Measurements from ENCODE around the gene BCORL1. TPM values are rescaled to one million over a fixed set of nuclear protein-coding genes. Genes with fewer than 3 reads are reported as not detected.

BCORL1 gene
- total RNA-seq = 10 to 100 TPM in 1 of 2 experiments, 1 to 10 TPM in 1; 9.2 to 10.5 TPM

- H3K27ac Mint-ChIP-seq = no peak within 1 kb of the TSS
- H3K36me3 Mint-ChIP-seq = no peaks in the 10 kb centered on the region
- no peaks in the 10 kb centered on the region for H3K27me3 Mint-ChIP-seq
- intact Hi-C loops (cut with micrococcal nuclease) = loop anchor here (1.0 to 5.0 kb wide), 5 partner anchors 21 to 205 kb away; partner anchors contain the start of genes SASH3 and UTP14A
- H3K4me3 Mint-ChIP-seq = no peak within 1 kb of the TSS
- H3K4me1 Mint-ChIP-seq (ENCODE audit: low read depth) = peaks cover 17% of the 10 kb centered on the region
- peak; percentile 93 for DNase-seq
- CTCF ChIA-PET = no interaction called here
- POLR2A ChIA-PET = no interaction called here
- H3K9me3 Mint-ChIP-seq = no peaks in the 10 kb centered on the region
Observed at GRCh38 chrX:129982300-129983251, at the start of gene BCORL1. TSS of gene BCORL1 (plus strand) at chrX:129982635. CDS start at chrX:130005232, 22,597 bp downstream.

- intact Hi-C loops (cut with micrococcal nuclease) = loop anchor here (1.0 to 2.0 kb wide), 3 partner anchors 49 to 152 kb away; partner anchors contain the start of gene BCORL1
- peaks cover 3% of the 10 kb centered on the region for H3K27me3 Mint-ChIP-seq
- peaks cover 3% of the 10 kb centered on the region for H3K4me1 Mint-ChIP-seq (ENCODE audit: low read depth)
- POLR2A ChIA-PET = no interaction called here
- DNase-seq = peak; percentile 18
- H3K36me3 Mint-ChIP-seq = peaks cover 4% of the 10 kb centered on the region
- H3K27ac Mint-ChIP-seq = no peak overlapping the region
- no peaks in the 10 kb centered on the region for H3K9me3 Mint-ChIP-seq
- CTCF ChIA-PET = interaction anchor here (1.5 kb wide), 1 partner anchor 96 kb away, joined by 3 read pairs; no protein-coding TSS in a partner anchor
- peak overlapping the region; percentile 57 for H3K4me3 Mint-ChIP-seq
Observed at GRCh38 chrX:129932821-129933321, 49.6 kb upstream of the BCORL1 start.

- H3K9me3 Mint-ChIP-seq = no peaks in the 10 kb centered on the region
- H3K4me1 Mint-ChIP-seq (ENCODE audit: low read depth) = peaks cover 8% of the 10 kb centered on the region
- H3K36me3 Mint-ChIP-seq = peaks cover 4% of the 10 kb centered on the region
- POLR2A ChIA-PET = no interaction called here
- CTCF ChIA-PET = interaction anchor here (1.5 kb wide), 1 partner anchor 95 kb away, joined by 3 read pairs; no protein-coding TSS in a partner anchor
- peak overlapping the region; percentile 46 for H3K4me3 Mint-ChIP-seq
- no peak for DNase-seq
- intact Hi-C loops (cut with micrococcal nuclease) = loop anchor here (2.0 kb wide), 1 partner anchor 127 kb away; no protein-coding TSS in a partner anchor
- no peak overlapping the region for H3K27ac Mint-ChIP-seq
- H3K27me3 Mint-ChIP-seq = peaks cover 3% of the 10 kb centered on the region
Observed at GRCh38 chrX:129933700-129934099, 48.7 kb upstream of the BCORL1 start.

- Mint-ChIP-seq H3K27me3 (peaks cover 3% of the 10 kb centered on the region), H3K36me3 (no peaks in the 10 kb centered on the region), H3K4me3 (no peak overlapping the region), H3K27ac (no peak overlapping the region), H3K4me1 (ENCODE audit: low read depth) (peaks cover 8% of the 10 kb centered on the region), H3K9me3 (no peaks in the 10 kb centered on the region)
- no peak for DNase-seq
- ChIA-PET POLR2A (no interaction called here), CTCF (interaction anchor here (1.5 kb wide), 1 partner anchor 94 kb away, joined by 3 read pairs; no protein-coding TSS in a partner anchor)
- intact Hi-C loops (cut with micrococcal nuclease) = no loop called here
Observed at GRCh38 chrX:129934461-129934860, 48.0 kb upstream of the BCORL1 start.

- H3K27me3 Mint-ChIP-seq = peaks cover 3% of the 10 kb centered on the region
- ChIA-PET POLR2A (no interaction called here), CTCF (no interaction called here)
- H3K4me3 Mint-ChIP-seq = no peak overlapping the region
- intact Hi-C loops (cut with micrococcal nuclease) = no loop called here
- DNase-seq = no peak
- no peaks in the 10 kb centered on the region for H3K9me3 Mint-ChIP-seq
- peaks cover 8% of the 10 kb centered on the region for H3K4me1 Mint-ChIP-seq (ENCODE audit: low read depth)
- H3K36me3 Mint-ChIP-seq = no peaks in the 10 kb centered on the region
- no peak overlapping the region for H3K27ac Mint-ChIP-seq
Observed at GRCh38 chrX:129934952-129935351, 47.5 kb upstream of the BCORL1 start.

- Mint-ChIP-seq H3K27ac (no peak overlapping the region), H3K27me3 (peaks cover 3% of the 10 kb centered on the region), H3K4me3 (no peak overlapping the region), H3K36me3 (no peaks in the 10 kb centered on the region), H3K9me3 (no peaks in the 10 kb centered on the region), H3K4me1 (ENCODE audit: low read depth) (peaks cover 8% of the 10 kb centered on the region)
- DNase-seq = no peak
- POLR2A ChIA-PET = no interaction called here
- intact Hi-C loops (cut with micrococcal nuclease) = no loop called here
- CTCF ChIA-PET = no interaction called here
Observed at GRCh38 chrX:129938081-129938480, 44.4 kb upstream of the BCORL1 start.

- POLR2A ChIA-PET = no interaction called here
- intact Hi-C loops (cut with micrococcal nuclease) = no loop called here
- H3K4me1 Mint-ChIP-seq (ENCODE audit: low read depth) = peaks cover 5% of the 10 kb centered on the region
- CTCF ChIA-PET = interaction anchor here (2.3 kb wide), 1 partner anchor 14 kb away, joined by 5 read pairs; no protein-coding TSS in a partner anchor
- H3K27me3 Mint-ChIP-seq = no peaks in the 10 kb centered on the region
- H3K36me3 Mint-ChIP-seq = no peaks in the 10 kb centered on the region
- no peak for DNase-seq
- H3K4me3 Mint-ChIP-seq = no peak overlapping the region
- no peaks in the 10 kb centered on the region for H3K9me3 Mint-ChIP-seq
- H3K27ac Mint-ChIP-seq = no peak overlapping the region
Observed at GRCh38 chrX:129939986-129940385, 42.4 kb upstream of the BCORL1 start.

GRCh38 chrX:129940721-129941120, 41.7 kb upstream of the BCORL1 start:
- H3K36me3 Mint-ChIP-seq = no peaks in the 10 kb centered on the region
- DNase-seq = no peak
- H3K27me3 Mint-ChIP-seq = no peaks in the 10 kb centered on the region
- peaks cover 5% of the 10 kb centered on the region for H3K4me1 Mint-ChIP-seq (ENCODE audit: low read depth)
- POLR2A ChIA-PET = no interaction called here
- no peak overlapping the region for H3K27ac Mint-ChIP-seq
- intact Hi-C loops (cut with micrococcal nuclease) = no loop called here
- H3K9me3 Mint-ChIP-seq = no peaks in the 10 kb centered on the region
- no peak overlapping the region for H3K4me3 Mint-ChIP-seq
- CTCF ChIA-PET = interaction anchor here (2.3 kb wide), 1 partner anchor 15 kb away, joined by 5 read pairs; no protein-coding TSS in a partner anchor

GRCh38 chrX:129945131-129945530, 37.3 kb upstream of the BCORL1 start:
- no peaks in the 10 kb centered on the region for H3K4me1 Mint-ChIP-seq (ENCODE audit: low read depth)
- H3K27ac Mint-ChIP-seq = no peak overlapping the region
- intact Hi-C loops (cut with micrococcal nuclease) = no loop called here
- no peak overlapping the region for H3K4me3 Mint-ChIP-seq
- no peak for DNase-seq
- ChIA-PET POLR2A (no interaction called here), CTCF (no interaction called here)
- H3K9me3 Mint-ChIP-seq = no peaks in the 10 kb centered on the region
- H3K27me3 Mint-ChIP-seq = no peaks in the 10 kb centered on the region
- H3K36me3 Mint-ChIP-seq = no peaks in the 10 kb centered on the region

- Mint-ChIP-seq H3K36me3 (peaks cover 3% of the 10 kb centered on the region), H3K4me3 (peak overlapping the region; percentile 43), H3K9me3 (no peaks in the 10 kb centered on the region), H3K27me3 (peaks cover 2% of the 10 kb centered on the region), H3K27ac (no peak overlapping the region), H3K4me1 (ENCODE audit: low read depth) (peaks cover 12% of the 10 kb centered on the region)
- DNase-seq = peak; percentile 28
- intact Hi-C loops (cut with micrococcal nuclease) = no loop called here
- POLR2A ChIA-PET = no interaction called here
- CTCF ChIA-PET = interaction anchor here (0.6 to 1.8 kb wide), 2 partner anchors 74 to 275 kb away, joined by 3 to 5 read pairs; no protein-coding TSS in a partner anchor
Observed at GRCh38 chrX:129953334-129953648, 29.1 kb upstream of the BCORL1 start.

GRCh38 chrX:129953881-129954280, 28.6 kb upstream of the BCORL1 start:
- peak overlapping the region; percentile 43 for H3K4me3 Mint-ChIP-seq
- H3K4me1 Mint-ChIP-seq (ENCODE audit: low read depth) = peaks cover 14% of the 10 kb centered on the region
- H3K9me3 Mint-ChIP-seq = no peaks in the 10 kb centered on the region
- ChIA-PET CTCF (interaction anchor here (0.6 to 1.8 kb wide), 2 partner anchors 74 to 276 kb away, joined by 3 to 5 read pairs; no protein-coding TSS in a partner anchor), POLR2A (no interaction called here)
- intact Hi-C loops (cut with micrococcal nuclease) = no loop called here
- DNase-seq = no peak
- H3K27ac Mint-ChIP-seq = no peak overlapping the region
- peaks cover 2% of the 10 kb centered on the region for H3K27me3 Mint-ChIP-seq
- H3K36me3 Mint-ChIP-seq = peaks cover 3% of the 10 kb centered on the region

- peaks cover 14% of the 10 kb centered on the region for H3K4me1 Mint-ChIP-seq (ENCODE audit: low read depth)
- ChIA-PET CTCF (no interaction called here), POLR2A (no interaction called here)
- intact Hi-C loops (cut with micrococcal nuclease) = no loop called here
- no peaks in the 10 kb centered on the region for H3K9me3 Mint-ChIP-seq
- peaks cover 3% of the 10 kb centered on the region for H3K36me3 Mint-ChIP-seq
- no peak overlapping the region for H3K4me3 Mint-ChIP-seq
- peaks cover 2% of the 10 kb centered on the region for H3K27me3 Mint-ChIP-seq
- DNase-seq = no peak
- H3K27ac Mint-ChIP-seq = no peak overlapping the region
Observed at GRCh38 chrX:129954804-129955203, 27.6 kb upstream of the BCORL1 start.

All from activated CD4-positive, alpha-beta memory T cell treated with anti-CD3 and anti-CD28 coated beads for 36 hours (primary cell).